SU-DHL-6 (cell line): Measurements from ENCODE around the gene AVPR1B.

Experiments used
- CTCF ChIP-seq: fragments of 200-600 bp; sonication (generic); IDR thresholded peaks from one replicate; pipeline ENCODE4 v1.5.1; 2017; ENCODE audit warnings: antibody characterized with exemption, mild to moderate bottlenecking, low read length, moderate library complexity; ENCODE audit not compliant: insufficient read depth, poor library complexity, severe bottlenecking
- EZH2phosphoT487 ChIP-seq: fragments of 200-600 bp; sonication (generic), shearing (Covaris generic); conservative IDR thresholded peaks from 2 replicates; pipeline ENCODE4 v1.6.1; 2018; ENCODE audit warnings: mild to moderate bottlenecking, antibody characterized with exemption, low read length, moderate library complexity, mixed read lengths

- no peak for TF ChIP-seq CTCF
- no peak for TF ChIP-seq EZH2phosphoT487
Measured at GRCh38 chr1:206122686-206123085, 5.5 kb upstream of the AVPR1B start.
